KMS-11 (cell line): Measurements from ENCODE around the gene JPH4.
"Not testable (repeated sequence)": the region's sequence is repeated elsewhere in the genome, so short reads cannot be mapped to it uniquely, and the experiment has no call there.

ENCODE experiments used
- H2AFZ ChIP-seq: fragments of 200-600 bp; sonication (generic); 2 replicates; pipeline ENCODE4 v1.6.1; 2016; ENCODE audit warnings: antibody characterized with exemption, mixed run types, low read depth
- H3K27ac ChIP-seq: fragments of 200-600 bp; sonication (generic); 2 replicates; pipeline ENCODE4 v1.6.1; 2016; ENCODE audit warnings: mild to moderate bottlenecking, mixed run types
- H3K27me3 ChIP-seq: fragments of 200-600 bp; sonication (generic); 2 replicates; pipeline ENCODE4 v1.6.1; 2017; ENCODE audit warnings: mild to moderate bottlenecking, low read depth, mixed run types, moderate library complexity; ENCODE audit not compliant: insufficient read depth
- H3K36me3 ChIP-seq: fragments of 200-600 bp; sonication (generic); 2 replicates; pipeline ENCODE4 v1.6.1; 2017; ENCODE audit warnings: mild to moderate bottlenecking, mixed run types; ENCODE audit not compliant: insufficient read depth
- H3K4me1 ChIP-seq: fragments of 200-600 bp; sonication (generic); 2 replicates; pipeline ENCODE4 v1.6.1; 2016; ENCODE audit warnings: mild to moderate bottlenecking, low read depth, mixed run types; ENCODE audit not compliant: poor library complexity, severe bottlenecking
- H3K4me2 ChIP-seq: fragments of 200-600 bp; sonication (generic); 2 replicates; pipeline ENCODE4 v1.7.0; 2016; ENCODE audit warnings: mild to moderate bottlenecking, mixed run types
- H3K4me3 ChIP-seq: fragments of 200-600 bp; sonication (generic); IDR thresholded peaks from 2 replicates; pipeline ENCODE4 v1.6.1; 2017; ENCODE audit warnings: low read depth, low read length, mixed read lengths; ENCODE audit not compliant: insufficient read depth
- H3K79me2 ChIP-seq: fragments of 200-600 bp; sonication (generic); 2 replicates; pipeline ENCODE4 v1.6.1; 2016; ENCODE audit warnings: low read depth, mixed run types; ENCODE audit not compliant: insufficient read depth
- H3K9ac ChIP-seq: fragments of 200-600 bp; sonication (generic); 2 replicates; pipeline ENCODE4 v1.6.1; 2016; ENCODE audit warnings: mild to moderate bottlenecking, mixed run types
- H4K20me1 ChIP-seq: fragments of 200-600 bp; sonication (generic); 2 replicates; pipeline ENCODE4 v1.6.1; 2016; ENCODE audit warnings: mild to moderate bottlenecking, mixed run types; ENCODE audit not compliant: insufficient read depth
- TF ChIP-seq, protein P1 (sequence below): fragments of 200-600 bp; sonication (generic); conservative IDR thresholded peaks from 2 replicates; pipeline ENCODE4 v1.6.1; 2017; ENCODE audit warnings: low read depth, mild to moderate bottlenecking, antibody characterized with exemption, low read length, moderate library complexity, mixed read lengths

JPH4 gene

DNA sequence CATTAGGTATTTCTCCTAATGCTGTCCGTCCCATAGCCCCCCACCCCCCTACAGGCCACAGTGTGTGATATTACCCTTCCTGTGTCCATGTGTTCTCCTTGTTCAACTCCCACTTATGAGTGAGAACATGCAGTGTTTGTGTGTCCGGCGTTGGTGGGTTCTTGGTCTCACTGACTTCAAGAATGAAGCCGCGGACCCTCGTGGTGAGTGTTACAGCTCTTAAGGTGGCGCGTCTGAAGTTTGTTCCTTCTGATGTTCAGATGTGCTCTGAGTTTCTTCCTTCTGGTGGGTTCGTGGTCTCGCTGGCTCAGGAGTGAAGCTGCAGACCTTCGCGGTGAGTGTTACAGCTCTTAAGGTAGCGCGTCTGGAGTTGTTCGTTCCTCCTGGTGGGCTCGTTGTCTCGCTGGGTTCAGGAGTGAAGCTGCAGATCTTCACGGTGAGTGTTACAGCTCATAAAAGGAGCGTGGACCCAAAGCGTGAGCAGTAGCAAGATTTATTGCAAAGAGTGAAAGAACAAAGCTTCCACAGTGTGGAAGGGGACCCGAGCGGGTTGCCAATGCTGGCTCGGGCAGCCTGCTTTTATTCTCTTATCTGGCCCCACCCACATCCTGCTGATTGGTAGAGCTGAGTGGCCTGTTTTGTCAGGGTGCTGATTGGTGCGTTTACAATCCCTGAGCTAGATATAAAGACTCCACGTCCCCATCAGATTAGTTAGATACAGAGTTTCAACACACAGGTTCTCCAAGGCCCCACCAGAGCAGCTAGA lies 5.4 kb upstream of the JPH4 start:
- not testable (repeated sequence) for H3K4me2 ChIP-seq, H3K9ac ChIP-seq, H3K36me3 ChIP-seq, H3K79me2 ChIP-seq, H2AFZ ChIP-seq, H3K27ac ChIP-seq, H4K20me1 ChIP-seq, H3K4me1 ChIP-seq, H3K4me3 ChIP-seq, H3K27me3 ChIP-seq

DNA sequence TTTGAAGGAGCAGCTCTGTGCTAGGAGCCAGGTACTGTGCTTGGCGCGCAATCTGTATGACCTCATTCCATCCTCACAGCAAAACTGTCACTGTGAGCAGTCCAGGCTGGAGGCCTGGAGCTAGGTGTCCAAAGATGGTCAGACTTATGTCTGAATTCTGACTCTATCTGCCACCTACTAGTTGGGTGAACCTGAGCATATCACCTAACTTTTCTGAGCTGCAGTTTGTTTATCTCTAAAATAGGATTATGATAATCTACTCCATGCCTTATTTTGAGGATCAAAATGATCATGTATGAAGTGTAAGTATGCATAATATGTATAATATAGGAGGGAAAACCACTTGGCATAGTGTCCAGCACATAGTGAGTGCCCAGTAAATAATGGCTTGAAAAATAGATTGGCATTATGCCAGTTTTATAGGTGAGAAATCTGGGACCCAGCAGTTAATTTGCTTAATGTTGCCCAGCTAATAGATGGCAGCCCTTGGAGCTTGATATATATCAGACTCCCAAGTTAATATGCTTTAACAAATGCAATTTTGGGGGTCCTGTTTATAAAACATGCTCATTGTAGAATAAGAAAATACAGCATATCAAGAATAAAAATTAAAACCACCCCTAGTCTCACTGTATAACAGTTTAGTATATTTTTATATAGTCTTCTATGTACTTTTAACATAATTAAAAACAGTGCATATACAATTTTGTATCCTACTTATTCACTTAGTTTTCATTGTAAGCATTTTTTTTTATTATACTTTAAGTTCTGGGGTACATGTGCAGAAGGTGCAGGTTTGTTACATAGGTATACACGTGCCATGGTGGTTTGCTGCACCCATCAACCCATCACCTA lies 4.5 kb upstream of the JPH4 start:
- no peaks in the 10 kb centered on the region for H3K27me3 ChIP-seq
- H3K79me2 ChIP-seq: no peaks in the 10 kb centered on the region
- no peaks in the 10 kb centered on the region for H4K20me1 ChIP-seq
- no peak overlapping the region for H3K9ac ChIP-seq
- H3K27ac ChIP-seq: no peak overlapping the region
- TF ChIP-seq, protein P1, sequence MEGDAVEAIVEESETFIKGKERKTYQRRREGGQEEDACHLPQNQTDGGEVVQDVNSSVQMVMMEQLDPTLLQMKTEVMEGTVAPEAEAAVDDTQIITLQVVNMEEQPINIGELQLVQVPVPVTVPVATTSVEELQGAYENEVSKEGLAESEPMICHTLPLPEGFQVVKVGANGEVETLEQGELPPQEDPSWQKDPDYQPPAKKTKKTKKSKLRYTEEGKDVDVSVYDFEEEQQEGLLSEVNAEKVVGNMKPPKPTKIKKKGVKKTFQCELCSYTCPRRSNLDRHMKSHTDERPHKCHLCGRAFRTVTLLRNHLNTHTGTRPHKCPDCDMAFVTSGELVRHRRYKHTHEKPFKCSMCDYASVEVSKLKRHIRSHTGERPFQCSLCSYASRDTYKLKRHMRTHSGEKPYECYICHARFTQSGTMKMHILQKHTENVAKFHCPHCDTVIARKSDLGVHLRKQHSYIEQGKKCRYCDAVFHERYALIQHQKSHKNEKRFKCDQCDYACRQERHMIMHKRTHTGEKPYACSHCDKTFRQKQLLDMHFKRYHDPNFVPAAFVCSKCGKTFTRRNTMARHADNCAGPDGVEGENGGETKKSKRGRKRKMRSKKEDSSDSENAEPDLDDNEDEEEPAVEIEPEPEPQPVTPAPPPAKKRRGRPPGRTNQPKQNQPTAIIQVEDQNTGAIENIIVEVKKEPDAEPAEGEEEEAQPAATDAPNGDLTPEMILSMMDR: no peak
- no peak overlapping the region for H3K4me2 ChIP-seq
- H3K4me3 ChIP-seq: no peak overlapping the region
- no peaks in the 10 kb centered on the region for H3K4me1 ChIP-seq
- H2AFZ ChIP-seq: no peak overlapping the region
- H3K36me3 ChIP-seq: no peaks in the 10 kb centered on the region

DNA sequence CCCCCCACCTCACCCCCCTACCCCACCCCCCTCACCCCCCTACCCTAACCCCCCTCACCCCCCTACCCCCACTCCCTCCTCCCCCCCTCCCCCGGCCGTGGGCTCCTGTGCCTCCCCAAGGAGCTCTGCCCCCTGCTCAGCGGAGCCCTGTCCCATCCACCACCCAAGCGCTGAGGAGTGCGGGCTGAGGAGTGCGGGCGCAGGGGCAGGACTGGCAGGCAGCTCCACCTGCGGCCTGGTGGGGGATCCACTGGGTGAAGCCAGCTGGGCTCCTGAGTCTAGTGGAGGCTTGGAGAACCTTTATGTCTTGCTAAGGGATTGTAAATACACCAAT lies 2.3 kb upstream of the JPH4 start:
- TF ChIP-seq, protein P1: no peak
- H3K27ac ChIP-seq: no peak overlapping the region
- no peaks in the 10 kb centered on the region for H4K20me1 ChIP-seq

DNA sequence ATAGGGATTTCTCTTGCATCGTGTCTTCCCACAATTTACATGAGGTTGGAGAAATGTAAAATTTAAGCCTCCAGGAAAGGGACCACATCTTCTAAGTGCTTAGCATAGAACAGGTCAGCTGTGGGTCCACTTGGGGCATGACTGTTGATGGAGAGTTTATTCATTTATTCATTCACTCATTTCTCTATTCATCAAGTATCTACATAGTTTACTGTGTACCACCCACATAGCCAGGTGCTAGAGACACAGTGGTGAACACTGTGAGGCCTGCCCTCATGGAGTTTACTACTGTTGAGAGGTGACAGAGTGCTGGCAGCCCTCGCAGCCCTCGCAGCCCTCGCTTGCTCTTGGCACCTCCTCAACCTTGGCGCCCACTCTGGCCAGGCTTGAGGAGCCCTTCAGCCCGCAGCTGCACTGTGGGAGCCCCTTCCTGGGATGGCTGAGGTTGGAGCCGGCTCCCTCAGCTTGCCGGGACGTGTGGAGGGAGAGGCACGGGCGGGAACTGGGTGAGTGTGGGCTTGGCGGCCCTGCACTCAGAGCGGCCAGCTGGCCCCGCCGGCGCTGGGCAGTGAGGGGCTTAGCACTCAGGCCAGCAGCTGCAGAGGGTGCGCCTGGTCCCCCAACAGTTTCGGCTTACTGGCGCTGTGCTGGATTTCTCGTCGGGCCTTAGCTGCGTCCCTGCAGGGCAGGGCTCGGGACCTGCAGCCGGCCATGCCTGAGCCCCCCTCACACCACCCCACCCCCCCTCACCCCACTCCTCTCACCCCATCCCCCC lies 1.7 kb upstream of the JPH4 start:
- Histone ChIP-seq H3K27ac (no peak overlapping the region), H3K4me2 (no peak overlapping the region), H3K36me3 (no peaks in the 10 kb centered on the region), H3K9ac (no peak overlapping the region), H3K4me3 (no peak overlapping the region), H3K4me1 (no peaks in the 10 kb centered on the region), H3K79me2 (no peaks in the 10 kb centered on the region), H4K20me1 (no peaks in the 10 kb centered on the region), H3K27me3 (no peaks in the 10 kb centered on the region), H2AFZ (no peak overlapping the region)
- TF ChIP-seq, protein P1: no peak

More for the DNA sequence above, 2.3 kb upstream of the JPH4 start:
- Histone ChIP-seq H3K9ac (no peak overlapping the region), H2AFZ (no peak overlapping the region), H3K36me3 (no peaks in the 10 kb centered on the region), H3K27me3 (no peaks in the 10 kb centered on the region), H3K79me2 (no peaks in the 10 kb centered on the region), H3K4me3 (no peak overlapping the region), H3K4me1 (no peaks in the 10 kb centered on the region), H3K4me2 (no peak overlapping the region)
